ENCODE measurements around the gene TXNL4A.

- TF ChIP-seq CTCF (IDR thresholded peaks at IDR 0.05) (no peak), POLR2A (IDR thresholded peaks at IDR 0.05) (peak in 3 of 4 donors; percentile 32 to 73 (median 68))
Measured at GRCh38 chr18:80033181-80034067, 45.1 kb upstream of the TXNL4A start.

All from esophagus squamous epithelium (tissue), 4 donors.